Sigmoid colon (tissue), 4 donors: ENCODE data around the gene SH3GL2.

ENCODE experiments used
- EP300 ChIP-seq, 4 donors: sonication (generic); formaldehyde crosslinking; IDR thresholded peaks; one replicate each; pipeline ENCODE4 v1.6.1; 2017; ENCODE audit warnings: antibody characterized with exemption in 4 of 4
- POLR2AphosphoS5 ChIP-seq, 4 donors: sonication (generic); formaldehyde crosslinking; IDR thresholded peaks; one replicate each; pipeline ENCODE4 v1.6.1; 2017; ENCODE audit warnings: antibody characterized with exemption in 4 of 4
- TF ChIP-seq, protein P1 (sequence below), 4 experiments: fragments of 450-650 bp in 3 of 4; fragments of 200-600 bp in 1 of 4; IDR thresholded peaks; one replicate each; pipeline ENCODE4 v1.5.1; 2016 to 2019; ENCODE audit warnings: antibody characterized with exemption in 4 of 4, mild to moderate bottlenecking in 3 of 4, moderate library complexity in 2 of 4

DNA sequence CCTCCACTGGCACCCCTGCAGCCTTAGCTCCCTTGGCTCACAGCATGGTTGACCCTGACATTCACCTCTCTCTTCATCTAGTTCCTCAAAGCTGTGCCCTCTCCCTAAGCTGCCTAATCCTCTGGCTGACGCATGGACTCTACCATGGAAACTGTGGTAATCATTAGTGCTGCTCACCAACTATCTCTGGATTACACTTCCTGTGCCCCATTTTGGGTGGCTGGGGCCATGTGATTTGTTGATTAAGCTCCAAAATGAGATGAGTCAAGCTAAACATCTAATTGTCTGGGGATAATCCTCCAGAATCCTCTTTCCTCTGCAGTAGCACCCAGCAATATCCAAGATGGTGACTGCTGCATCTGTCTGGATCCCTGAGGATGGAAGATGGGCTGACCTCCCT, 264.4 kb downstream of the SH3GL2 start:
- TF ChIP-seq, protein P1, sequence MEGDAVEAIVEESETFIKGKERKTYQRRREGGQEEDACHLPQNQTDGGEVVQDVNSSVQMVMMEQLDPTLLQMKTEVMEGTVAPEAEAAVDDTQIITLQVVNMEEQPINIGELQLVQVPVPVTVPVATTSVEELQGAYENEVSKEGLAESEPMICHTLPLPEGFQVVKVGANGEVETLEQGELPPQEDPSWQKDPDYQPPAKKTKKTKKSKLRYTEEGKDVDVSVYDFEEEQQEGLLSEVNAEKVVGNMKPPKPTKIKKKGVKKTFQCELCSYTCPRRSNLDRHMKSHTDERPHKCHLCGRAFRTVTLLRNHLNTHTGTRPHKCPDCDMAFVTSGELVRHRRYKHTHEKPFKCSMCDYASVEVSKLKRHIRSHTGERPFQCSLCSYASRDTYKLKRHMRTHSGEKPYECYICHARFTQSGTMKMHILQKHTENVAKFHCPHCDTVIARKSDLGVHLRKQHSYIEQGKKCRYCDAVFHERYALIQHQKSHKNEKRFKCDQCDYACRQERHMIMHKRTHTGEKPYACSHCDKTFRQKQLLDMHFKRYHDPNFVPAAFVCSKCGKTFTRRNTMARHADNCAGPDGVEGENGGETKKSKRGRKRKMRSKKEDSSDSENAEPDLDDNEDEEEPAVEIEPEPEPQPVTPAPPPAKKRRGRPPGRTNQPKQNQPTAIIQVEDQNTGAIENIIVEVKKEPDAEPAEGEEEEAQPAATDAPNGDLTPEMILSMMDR (IDR thresholded peaks at IDR 0.05), result no peak
- TF ChIP-seq EP300 (IDR thresholded peaks at IDR 0.05), result no peak
- TF ChIP-seq POLR2AphosphoS5 (IDR thresholded peaks at IDR 0.05), result no peak
